HG03439 (cell line): ENCODE measurements around the gene PGAP3.
"Not testable (repeated sequence)": the region's sequence is repeated elsewhere in the genome, so short reads cannot be mapped to it uniquely, and the experiment has no call there.

Experiments used
- ATAC-seq: cut with Tn5 transposase; IDR thresholded peaks from one replicate; pipeline ENCODE4 v1.9.1; 2021; ENCODE audit warnings: mild to moderate bottlenecking, moderate library complexity; ENCODE audit not compliant: unreplicated experiment

The PGAP3 gene

DNA sequence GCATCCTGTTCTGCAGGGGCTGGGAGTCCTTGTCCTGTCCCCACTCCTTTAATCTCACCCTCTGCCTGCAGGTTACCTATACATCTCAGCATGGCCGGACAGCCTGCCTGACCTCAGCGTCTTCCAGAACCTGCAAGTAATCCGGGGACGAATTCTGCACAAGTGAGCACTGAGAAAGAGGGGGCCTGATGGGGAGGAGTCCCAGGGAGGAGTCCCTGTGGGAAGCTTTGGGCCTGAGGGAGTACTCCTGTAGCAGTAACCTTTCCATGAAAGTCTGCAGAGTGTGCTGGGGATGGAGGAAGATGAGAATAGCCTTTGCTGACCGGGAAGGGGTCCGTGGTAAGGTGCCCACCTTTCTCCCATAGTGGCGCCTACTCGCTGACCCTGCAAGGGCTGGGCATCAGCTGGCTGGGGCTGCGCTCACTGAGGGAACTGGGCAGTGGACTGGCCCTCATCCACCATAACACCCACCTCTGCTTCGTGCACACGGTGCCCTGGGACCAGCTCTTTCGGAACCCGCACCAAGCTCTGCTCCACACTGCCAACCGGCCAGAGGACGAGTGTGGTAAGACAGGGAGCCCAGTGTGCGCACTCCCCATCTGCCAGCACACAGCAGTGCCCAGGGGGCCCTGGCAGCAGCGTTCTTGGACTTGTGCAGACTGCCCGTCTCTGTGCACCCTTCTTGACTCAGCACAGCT lies 27.7 kb upstream of the PGAP3 start:
- no peak for ATAC-seq

DNA sequence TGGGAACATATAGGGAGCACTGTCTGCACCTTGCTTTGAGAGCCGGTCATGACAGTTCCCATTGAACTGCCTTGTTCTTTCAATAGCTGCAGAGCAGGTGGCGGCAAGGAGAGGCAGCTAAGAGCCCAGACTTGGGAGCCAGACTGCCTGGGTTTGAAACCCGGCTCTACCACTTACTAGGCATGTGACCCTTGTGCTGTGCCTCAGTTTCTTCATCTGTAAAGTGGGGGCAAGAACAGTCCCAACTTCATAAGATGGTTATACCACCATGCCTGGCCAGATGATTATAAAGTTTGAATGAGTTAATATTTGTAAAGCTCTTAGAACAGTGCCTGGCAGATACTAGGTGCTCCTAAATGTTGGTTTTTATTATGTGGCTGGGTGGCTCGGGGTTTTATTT lies 26.4 kb upstream of the PGAP3 start:
- ATAC-seq, result no peak

DNA sequence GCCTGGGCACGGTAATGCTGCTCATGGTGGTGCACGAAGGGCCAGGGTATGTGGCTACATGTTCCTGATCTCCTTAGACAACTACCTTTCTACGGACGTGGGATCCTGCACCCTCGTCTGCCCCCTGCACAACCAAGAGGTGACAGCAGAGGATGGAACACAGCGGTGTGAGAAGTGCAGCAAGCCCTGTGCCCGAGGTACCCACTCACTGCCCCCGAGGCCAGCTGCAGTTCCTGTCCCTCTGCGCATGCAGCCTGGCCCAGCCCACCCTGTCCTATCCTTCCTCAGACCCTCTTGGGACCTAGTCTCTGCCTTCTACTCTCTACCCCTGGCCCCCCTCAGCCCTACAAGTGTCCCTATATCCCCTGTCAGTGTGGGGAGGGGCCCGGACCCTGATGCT lies 24.0 kb upstream of the PGAP3 start:
- ATAC-seq, result no peak

DNA sequence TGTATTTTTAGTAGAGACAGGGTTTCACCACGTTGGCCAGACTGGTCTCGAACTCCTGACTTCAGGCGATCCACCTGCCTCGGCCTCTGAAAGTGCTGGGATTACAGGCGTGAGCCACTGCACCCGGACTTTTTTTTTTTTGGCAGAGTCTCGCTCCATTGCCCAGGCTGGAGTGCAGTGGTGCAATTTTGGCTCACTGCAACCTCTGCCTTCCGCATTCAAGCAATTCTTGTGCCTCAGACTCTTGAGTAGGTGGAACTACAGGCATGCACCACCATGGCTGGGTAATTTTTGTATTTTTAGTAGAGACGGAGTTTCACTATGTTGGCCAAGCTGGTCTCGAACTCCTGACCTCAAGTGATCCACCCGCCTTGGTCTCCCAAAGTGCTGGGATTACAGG lies 23.2 kb upstream of the PGAP3 start:
- ATAC-seq, result not testable (repeated sequence)

DNA sequence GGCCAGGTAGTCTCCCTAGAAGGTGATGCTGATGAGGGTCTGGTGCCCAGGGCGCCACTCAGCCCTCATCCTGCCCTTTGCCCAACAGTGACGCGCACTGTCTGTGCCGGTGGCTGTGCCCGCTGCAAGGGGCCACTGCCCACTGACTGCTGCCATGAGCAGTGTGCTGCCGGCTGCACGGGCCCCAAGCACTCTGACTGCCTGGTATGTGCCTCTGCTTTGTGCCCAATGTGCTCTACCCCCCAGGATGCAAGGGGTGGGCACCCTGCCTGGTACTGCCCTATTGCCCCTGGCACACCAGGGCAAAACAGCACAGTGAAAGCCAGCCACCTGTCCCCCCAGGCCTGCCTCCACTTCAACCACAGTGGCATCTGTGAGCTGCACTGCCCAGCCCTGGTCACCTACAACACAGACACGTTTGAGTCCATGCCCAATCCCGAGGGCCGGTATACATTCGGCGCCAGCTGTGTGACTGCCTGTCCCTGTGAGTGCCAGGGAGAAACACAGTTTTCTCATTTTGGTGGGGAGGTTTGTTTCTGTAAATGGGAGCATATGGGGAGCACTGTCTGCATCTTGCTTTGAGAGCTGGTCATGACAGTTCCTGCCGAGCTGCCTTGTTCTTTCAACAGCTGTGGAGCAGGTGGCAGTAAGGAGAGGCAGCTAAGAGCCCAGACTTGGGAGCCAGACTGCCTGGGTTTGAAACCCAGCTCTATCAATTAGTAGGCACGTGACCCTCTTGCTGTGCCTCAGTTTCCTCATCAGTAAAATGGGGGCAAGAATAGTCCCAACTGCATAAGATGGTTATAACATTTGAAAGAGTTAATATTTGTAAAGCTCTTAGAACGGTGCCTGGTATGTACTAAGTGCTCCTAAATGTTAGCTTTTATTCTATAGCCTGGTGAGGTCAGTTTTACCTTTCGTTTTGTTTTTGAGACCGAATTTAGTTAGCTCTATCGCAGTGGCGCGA lies 22.4 kb upstream of the PGAP3 start:
- no peak for ATAC-seq

DNA sequence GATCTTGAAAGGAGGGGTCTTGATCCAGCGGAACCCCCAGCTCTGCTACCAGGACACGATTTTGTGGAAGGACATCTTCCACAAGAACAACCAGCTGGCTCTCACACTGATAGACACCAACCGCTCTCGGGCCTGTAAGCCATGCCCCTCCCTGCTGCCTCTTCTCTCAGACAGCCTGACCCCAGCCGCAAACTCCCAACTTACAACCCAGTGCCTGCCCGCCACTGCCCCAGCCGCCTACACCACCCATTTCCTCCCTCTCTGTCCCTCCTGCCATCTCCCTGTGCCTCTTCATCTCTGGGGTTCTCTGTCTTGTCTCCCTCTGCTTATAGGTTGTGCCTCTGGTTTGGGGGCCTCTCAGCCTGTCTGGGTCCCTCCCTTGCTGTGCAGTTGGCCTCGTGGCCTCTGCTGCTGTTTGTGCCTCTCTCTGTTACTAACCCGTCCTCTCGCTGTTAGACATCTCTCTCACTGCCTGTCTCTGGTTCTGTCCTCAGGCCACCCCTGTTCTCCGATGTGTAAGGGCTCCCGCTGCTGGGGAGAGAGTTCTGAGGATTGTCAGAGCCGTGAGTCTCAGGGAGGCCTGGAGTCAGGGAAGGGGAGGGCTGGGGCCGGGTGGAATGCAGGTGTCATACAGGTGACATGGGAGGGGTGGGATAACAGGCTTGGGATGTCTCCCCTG lies 21.6 kb upstream of the PGAP3 start:
- ATAC-seq, result no peak

DNA sequence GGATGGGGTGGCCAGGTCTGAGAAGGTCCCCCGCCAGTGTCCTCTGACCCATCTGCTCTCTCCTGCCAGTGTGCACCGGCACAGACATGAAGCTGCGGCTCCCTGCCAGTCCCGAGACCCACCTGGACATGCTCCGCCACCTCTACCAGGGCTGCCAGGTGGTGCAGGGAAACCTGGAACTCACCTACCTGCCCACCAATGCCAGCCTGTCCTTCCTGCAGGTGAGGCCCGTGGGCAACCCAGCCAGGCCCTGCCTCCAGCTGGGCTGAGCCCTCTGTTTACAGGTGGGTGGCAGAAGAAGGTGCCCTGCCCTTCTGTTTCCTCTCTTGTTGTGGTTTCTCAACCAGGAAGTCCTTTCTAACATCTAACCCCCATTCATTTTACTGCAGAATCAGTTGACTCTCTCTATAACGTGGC lies 19.1 kb upstream of the PGAP3 start:
- ATAC-seq, result no peak

DNA sequence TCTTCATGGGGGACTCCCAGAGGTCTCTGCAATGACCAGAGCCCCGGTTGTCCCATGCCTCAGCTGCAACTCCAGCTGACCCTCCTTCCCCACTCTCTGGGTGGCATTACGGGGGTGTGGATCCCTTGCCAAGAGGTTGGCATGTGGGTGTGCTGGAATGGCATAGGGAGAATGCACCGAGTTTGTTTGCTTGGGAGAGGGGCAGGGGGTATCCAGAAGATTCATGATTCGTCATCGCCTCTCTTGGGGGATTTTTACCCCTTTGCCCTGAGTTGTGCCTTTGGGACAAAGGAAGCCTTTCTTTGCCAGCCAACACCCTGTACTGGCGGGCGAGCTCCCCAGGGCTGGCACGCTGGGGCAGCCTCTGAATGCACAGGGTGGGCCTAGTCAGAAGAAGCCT lies 18.5 kb upstream of the PGAP3 start:
- ATAC-seq, result no peak

DNA sequence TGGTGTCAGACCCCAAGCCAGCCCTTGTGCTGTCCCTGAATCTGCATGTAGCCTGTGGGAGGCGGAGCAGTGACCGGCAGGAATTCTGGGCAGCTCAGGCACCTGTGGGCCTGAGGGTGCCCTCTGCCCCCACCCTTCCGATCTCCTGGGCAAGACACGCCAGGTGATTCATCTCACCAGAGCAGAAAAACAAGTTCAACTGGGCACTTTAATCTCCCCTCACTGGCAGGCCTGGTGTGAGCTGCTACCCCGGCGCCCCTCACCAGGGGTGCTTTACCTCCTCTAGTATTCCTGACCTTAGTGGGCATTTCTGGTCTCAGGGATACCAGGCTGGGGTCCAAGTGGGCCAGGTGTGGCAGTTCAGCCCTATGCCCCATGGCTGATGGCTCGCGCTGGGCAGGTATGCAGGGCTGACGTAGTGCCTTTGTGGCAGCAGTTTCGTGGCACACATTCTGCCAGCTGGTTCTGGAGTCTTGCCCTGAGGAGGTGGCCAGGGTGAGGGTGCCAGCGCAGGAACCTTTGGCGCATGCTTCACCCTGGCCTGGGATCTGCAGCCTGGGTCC lies 18.0 kb upstream of the PGAP3 start:
- ATAC-seq, result no peak

DNA sequence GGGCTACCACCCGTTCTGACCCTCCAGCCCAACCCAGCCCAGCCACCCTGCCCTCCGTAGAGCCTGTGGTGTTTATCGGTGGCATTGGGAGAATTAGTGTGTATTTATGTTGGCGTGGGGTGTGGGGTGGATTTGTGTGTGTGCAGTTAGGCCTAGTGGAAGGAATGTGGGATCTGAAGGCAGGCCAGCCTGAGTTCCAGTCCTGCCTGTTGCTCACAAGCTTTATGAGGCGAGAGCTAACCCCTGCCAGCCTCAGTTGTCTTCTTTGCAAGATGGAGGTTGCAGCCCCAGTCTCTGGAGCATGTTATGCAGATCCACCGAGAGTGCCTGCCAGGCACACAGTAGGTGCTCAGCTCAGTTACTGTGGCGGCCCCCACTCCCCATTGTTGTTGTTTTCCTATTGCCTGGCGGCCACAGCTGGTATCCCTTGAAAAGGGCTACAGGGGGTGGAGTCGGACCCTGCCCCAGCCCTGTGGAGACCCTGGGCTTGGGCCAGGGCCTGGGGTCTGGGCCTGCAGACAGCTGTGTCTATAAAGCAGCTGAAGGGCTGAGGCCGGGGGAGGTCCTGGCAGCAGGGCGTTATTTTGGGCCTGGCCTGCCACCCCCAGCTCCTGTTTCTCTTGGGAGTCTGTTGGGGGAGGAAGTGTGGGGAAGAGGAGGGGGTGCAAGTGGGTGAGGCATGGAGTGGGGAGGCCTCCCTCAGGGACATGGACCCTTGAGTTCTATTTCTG lies 17.1 kb upstream of the PGAP3 start:
- no peak for ATAC-seq

DNA sequence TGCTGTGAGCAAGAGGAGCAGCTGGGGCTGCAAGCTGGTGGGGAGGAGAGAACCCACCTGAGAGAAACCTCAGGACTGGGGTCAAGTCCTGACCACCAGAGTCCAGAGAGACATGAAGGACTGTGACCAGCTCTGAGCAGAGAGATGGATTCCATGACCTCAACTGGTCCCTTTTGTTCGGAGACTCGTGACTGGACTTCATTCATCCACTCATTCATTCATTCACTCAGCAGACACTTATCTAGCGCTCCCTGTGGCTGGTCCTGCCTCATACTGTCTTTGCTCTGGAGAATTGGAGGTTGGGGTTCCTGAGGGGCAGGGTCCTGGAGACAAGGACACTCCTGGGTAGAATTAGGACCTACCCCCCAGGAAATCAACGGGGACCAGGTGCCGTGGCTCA lies 16.1 kb upstream of the PGAP3 start:
- no peak for ATAC-seq

DNA sequence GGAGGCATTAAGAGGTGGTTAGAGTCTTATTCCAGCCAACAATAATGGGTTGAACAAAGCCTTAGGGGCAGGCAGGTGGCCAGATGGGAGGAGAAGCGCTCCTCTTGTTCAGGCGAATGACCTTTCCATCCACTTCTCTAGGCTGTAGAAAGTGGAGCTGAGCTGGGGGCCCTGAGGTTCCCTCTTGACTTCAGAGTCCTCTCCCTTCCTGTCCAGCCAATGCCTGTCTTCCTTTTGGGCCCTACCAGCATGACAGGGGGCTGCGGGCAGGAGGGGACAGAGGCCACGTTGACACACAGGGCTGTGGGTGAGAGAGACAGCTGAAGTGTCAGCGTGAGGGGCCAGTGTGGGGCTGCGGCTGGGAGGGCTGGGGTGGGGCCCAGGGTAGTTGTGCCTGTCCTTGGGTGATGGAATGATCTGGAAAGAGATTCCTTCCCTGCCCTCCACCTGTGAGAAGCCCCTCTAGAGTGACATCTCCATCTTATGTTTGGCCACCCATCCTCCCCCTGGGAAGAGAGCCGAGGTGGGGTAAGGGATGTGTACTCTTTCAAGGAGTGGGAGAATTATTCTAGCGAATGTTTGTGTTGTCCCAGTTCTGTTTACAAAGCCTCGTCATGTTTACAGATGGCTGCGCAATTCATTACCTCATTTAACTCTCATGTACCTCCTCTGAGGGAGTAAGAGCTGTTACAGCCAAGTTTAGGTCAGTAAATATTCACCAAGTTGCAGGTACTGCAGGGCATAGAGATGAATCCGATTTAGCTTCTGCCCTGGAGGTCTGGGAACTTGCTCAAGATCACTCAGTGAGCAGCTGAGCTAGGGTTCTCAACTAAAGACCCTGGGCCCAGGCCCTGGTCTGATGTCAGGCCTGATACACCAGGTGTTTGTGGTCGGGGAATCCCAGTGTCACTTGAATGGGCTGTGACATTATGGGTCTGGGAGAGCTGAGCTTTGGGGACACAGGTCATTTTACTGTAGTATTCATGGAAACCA lies 15.3 kb upstream of the PGAP3 start:
- no peak for ATAC-seq

DNA sequence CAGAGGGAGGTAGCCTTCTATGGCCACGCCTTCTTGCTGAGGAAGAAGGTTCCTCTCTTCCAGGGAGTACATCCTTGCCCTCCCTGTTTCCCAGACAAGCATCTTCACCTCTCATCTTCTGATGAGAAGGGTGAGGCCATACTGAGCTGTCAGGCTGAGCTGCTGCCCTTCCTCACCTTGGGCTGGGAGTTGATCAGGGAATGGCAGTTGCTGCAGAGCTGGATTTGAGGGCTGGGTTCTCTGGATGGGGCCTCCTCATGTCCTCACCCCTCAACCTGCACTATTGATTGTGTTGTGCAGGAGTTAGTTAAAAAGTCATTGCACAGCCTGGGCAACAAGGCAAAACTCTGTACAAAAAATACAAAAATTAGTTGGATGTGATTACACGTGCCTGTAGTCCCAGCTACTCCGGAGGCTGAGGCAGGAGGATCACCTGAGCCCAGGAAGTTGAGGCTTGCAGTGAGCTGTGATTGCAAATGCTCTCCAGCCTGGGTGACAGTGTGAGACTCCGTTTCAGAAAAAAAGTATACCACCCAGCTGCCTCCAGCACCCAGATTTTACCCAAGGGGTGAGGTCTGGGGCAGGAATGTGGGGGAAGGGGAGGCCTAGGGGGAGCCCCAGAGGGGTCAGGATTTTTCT lies 14.0 kb upstream of the PGAP3 start:
- ATAC-seq, result no peak

DNA sequence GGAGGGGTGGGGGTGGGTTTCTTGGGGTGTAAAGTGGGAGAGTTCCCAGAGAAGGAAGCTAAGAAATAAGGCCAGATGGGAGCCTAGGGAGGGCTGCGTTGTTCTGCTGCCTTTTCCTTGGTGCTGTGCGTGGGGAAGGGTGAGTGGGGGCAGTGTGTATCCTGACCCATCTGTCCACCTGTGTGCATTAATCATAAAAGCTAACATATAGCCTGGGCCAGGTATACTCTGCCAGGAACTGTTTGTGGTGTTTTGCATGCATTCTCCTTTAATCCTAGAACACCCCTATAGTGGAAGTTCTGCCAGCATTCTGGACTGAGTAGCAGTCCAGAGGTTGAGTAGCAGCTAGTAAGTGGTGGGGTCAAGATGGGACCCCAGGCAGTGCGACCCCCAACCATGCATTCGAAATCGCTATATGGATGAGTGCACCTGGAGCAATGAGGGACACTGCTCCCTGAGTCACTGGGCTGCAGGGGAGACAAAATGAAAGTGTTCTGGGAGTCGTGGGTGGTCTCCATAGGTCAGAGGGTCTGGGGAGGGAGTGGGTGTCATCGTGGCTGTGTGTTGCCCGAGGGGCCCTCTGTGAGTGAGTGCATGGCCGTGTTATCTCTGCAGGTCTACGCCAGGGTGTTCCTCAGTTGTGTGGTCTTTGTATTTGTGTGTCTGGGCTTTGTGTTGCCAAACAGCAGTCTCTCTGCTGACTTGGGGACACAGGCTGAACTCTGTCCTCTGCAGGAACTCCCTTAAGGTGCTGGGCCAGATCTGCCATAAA lies 13.3 kb upstream of the PGAP3 start:
- no peak for ATAC-seq

DNA sequence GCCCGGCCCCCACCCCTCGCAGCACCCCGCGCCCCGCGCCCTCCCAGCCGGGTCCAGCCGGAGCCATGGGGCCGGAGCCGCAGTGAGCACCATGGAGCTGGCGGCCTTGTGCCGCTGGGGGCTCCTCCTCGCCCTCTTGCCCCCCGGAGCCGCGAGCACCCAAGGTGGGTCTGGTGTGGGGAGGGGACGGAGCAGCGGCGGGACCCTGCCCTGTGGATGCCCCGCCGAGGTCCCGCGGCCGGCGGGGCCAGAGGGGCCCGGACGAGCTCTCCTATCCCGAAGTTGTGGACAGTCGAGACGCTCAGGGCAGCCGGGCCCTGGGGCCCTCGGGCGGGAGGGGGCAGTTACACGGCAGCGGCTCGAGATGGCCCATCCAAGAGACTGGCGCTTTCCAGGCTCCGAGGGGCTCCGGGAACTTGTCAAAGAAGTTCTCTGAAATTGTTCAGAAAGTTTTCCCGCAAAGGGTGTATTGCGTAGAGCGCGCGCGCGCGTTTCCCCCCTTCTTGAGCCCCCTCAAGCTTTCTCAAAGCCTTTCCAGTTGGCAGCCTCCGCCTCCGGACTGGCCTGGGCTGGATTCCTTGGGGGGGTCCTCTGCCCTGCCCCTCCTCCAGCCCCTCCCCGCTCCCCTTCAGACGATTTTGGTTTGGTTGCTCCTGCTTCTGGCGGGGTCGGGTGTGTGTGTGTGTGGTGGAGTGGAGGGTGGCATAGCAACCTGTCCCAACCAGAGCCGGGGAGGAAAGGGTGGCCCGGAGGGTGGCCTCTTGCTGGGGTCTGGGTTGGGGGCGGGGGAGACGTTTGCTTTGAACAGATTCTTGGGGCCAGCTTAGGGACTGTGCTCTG lies 12.5 kb upstream of the PGAP3 start:
- no peak for ATAC-seq

DNA sequence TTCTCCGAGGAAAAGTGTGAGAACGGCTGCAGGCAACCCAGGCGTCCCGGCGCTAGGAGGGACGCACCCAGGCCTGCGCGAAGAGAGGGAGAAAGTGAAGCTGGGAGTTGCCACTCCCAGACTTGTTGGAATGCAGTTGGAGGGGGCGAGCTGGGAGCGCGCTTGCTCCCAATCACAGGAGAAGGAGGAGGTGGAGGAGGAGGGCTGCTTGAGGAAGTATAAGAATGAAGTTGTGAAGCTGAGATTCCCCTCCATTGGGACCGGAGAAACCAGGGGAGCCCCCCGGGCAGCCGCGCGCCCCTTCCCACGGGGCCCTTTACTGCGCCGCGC lies 11.9 kb upstream of the PGAP3 start, which contains the start of gene ERBB2:
Gene ERBB2, plus strand, starts transcription at position 247 of the 330 bp plus-strand sequence. CDS start 175 bp downstream, outside the sequence.
- ATAC-seq, result no peak

DNA sequence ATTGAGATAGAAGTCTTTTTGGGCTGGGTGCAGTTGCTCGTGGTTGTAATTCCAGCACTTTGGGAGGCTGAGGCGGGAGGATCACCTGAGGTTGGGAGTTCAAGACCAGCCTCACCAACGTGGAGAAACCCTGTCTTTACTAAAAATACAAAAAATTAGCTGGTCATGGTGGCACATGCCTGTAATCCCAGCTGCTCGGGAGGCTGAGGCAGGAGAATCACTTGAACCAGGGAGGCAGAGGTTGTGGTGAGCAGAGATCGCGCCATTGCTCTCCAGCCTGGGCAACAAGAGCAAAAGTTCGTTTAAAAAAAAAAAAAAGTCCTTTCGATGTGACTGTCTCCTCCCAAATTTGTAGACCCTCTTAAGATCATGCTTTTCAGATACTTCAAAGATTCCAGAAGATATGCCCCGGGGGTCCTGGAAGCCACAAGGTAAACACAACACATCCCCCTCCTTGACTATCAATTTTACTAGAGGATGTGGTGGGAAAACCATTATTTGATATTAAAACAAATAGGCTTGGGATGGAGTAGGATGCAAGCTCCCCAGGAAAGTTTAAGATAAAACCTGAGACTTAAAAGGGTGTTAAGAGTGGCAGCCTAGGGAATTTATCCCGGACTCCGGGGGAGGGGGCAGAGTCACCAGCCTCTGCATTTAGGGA lies 11.4 kb upstream of the PGAP3 start:
- ATAC-seq, result not testable (repeated sequence)
